HG03575 (cell line): ENCODE data around the gene ELF1.
A peak's percentile ranks its signal among the peaks of the same experiment; 100 is the strongest.
"Not testable (repeated sequence)": the region's sequence is repeated elsewhere in the genome, so short reads cannot be mapped to it uniquely, and the experiment has no call there.

ENCODE experiments used
- ATAC-seq: cut with Tn5 transposase; IDR thresholded peaks from one replicate; pipeline ENCODE4 v1.9.1; 2021; ENCODE audit not compliant: unreplicated experiment, insufficient number of reproducible peaks, low FRiP score; ENCODE audit errors: extremely low read depth

Gene ELF1

GRCh38 chr13:40969169-40969901 is 49.8 kb downstream of the ELF1 start:
- peak; percentile 49 for ATAC-seq

- no peak for ATAC-seq
These were observed 50.6 kb downstream of the ELF1 start for GRCh38 chr13:40968416-40969000.

GRCh38 chr13:40966298-40966697 is 52.8 kb downstream of the ELF1 start:
- ATAC-seq: no peak

GRCh38 chr13:40963927-40964326 is 55.2 kb downstream of the ELF1 start:
- no peak for ATAC-seq

GRCh38 chr13:40961826-40962225 is 57.3 kb downstream of the ELF1 start:
- ATAC-seq: no peak

GRCh38 chr13:40961214-40961613 is 57.9 kb downstream of the ELF1 start:
- ATAC-seq: no peak

GRCh38 chr13:40960716-40961115 is 58.4 kb downstream of the ELF1 start:
- no peak for ATAC-seq

GRCh38 chr13:40958655-40959054 is 60.5 kb downstream of the ELF1 start:
- ATAC-seq: no peak

GRCh38 chr13:40946485-40946884 is 72.6 kb downstream of the ELF1 start:
- ATAC-seq: no peak

GRCh38 chr13:40943073-40943472 is 76.0 kb downstream of the ELF1 start:
- no peak for ATAC-seq

GRCh38 chr13:40941581-40941980 is 77.5 kb downstream of the ELF1 start:
- ATAC-seq: no peak

GRCh38 chr13:40940841-40941240 is 78.3 kb downstream of the ELF1 start:
- ATAC-seq: no peak

GRCh38 chr13:40933508-40934204 is 85.5 kb downstream of the ELF1 start:
- no peak for ATAC-seq

GRCh38 chr13:40932252-40932651 is 86.9 kb downstream of the ELF1 start:
- no peak for ATAC-seq

GRCh38 chr13:40931719-40932118 is 87.4 kb downstream of the ELF1 start:
- no peak for ATAC-seq

GRCh38 chr13:40929883-40930282 is 89.2 kb downstream of the ELF1 start:
- ATAC-seq: not testable (repeated sequence)

- ATAC-seq: no peak
These were observed 90.1 kb downstream of the ELF1 start for GRCh38 chr13:40928980-40929379.

GRCh38 chr13:40927929-40928328 is 91.2 kb downstream of the ELF1 start:
- no peak for ATAC-seq

GRCh38 chr13:40923867-40924266 is 95.2 kb downstream of the ELF1 start:
- no peak for ATAC-seq

GRCh38 chr13:40922437-40923040 is 96.6 kb downstream of the ELF1 start:
- no peak for ATAC-seq
